ENCODE results near the gene TBC1D16. TPM values are rescaled to one million over a fixed set of nuclear protein-coding genes. Genes with fewer than 3 reads are reported as not detected.

Gene TBC1D16
- total RNA-seq, 4 donors from 2014 or later, result 11.9 to 29.7 (median 22.2) TPM

- H3K4me1 ChIP-seq, result peaks cover 0 to 50% (median 8%) of the 10 kb centered on the region in 4 donors
- peak in 1 of 3 donors; percentile 27 for DNase-seq
- H3K27me3 ChIP-seq, result no peaks in the 10 kb centered on the region
These were observed 50.2 kb downstream of the TBC1D16 start for GRCh38 chr17:79985361-79985942.

GRCh38 chr17:79984877-79985276, 50.8 kb downstream of the TBC1D16 start:
- H3K4me1 ChIP-seq, result peaks cover 0 to 45% (median 8%) of the 10 kb centered on the region in 4 donors
- H3K36me3 ChIP-seq, result no peaks in the 10 kb centered on the region
- H3K27me3 ChIP-seq, result no peaks in the 10 kb centered on the region
- no peak overlapping the region for H3K27ac ChIP-seq
- TF ChIP-seq CTCF (IDR thresholded peaks at IDR 0.05) (peak in 1 of 6 experiments; percentile 8), POLR2A (IDR thresholded peaks at IDR 0.05) (no peak)
- no peak overlapping the region for H3K4me3 ChIP-seq
- no peaks in the 10 kb centered on the region for H3K9me3 ChIP-seq
- peak in 1 of 3 donors; percentile 46 for DNase-seq

More at GRCh38 chr17:79985361-79985942, 50.2 kb downstream of the TBC1D16 start:
- Histone ChIP-seq H3K27ac (peak overlapping the region in 1 of 4 donors; percentile 56), H3K4me3 (no peak overlapping the region), H3K9me3 (no peaks in the 10 kb centered on the region), H3K36me3 (no peaks in the 10 kb centered on the region)
- TF ChIP-seq CTCF (IDR thresholded peaks at IDR 0.05) (no peak), POLR2A (IDR thresholded peaks at IDR 0.05) (no peak)

- TF ChIP-seq CTCF (IDR thresholded peaks at IDR 0.05) (no peak), POLR2A (IDR thresholded peaks at IDR 0.05) (no peak)
- Histone ChIP-seq H3K4me1 (peaks cover 0 to 39% (median 8%) of the 10 kb centered on the region in 4 donors), H3K4me3 (no peak overlapping the region), H3K36me3 (no peaks in the 10 kb centered on the region), H3K27ac (no peak overlapping the region), H3K27me3 (no peaks in the 10 kb centered on the region), H3K9me3 (no peaks in the 10 kb centered on the region)
- DNase-seq, result peak in 1 of 3 donors; percentile 24
These were observed 51.4 kb downstream of the TBC1D16 start for GRCh38 chr17:79984045-79984840.

- H3K27me3 ChIP-seq, result no peaks in the 10 kb centered on the region
- no peaks in the 10 kb centered on the region for H3K9me3 ChIP-seq
- H3K4me1 ChIP-seq, result peaks cover 0 to 31% (median 7%) of the 10 kb centered on the region in 4 donors
- no peak overlapping the region for H3K27ac ChIP-seq
- no peak for TF ChIP-seq POLR2A (IDR thresholded peaks at IDR 0.05)
- TF ChIP-seq CTCF (IDR thresholded peaks at IDR 0.05), result no peak
- peak in 1 of 3 donors; percentile 45 for DNase-seq
- no peaks in the 10 kb centered on the region for H3K36me3 ChIP-seq
- H3K4me3 ChIP-seq, result no peak overlapping the region
These were observed 52.2 kb downstream of the TBC1D16 start for GRCh38 chr17:79983456-79983855.

GRCh38 chr17:79982986-79983385, 52.7 kb downstream of the TBC1D16 start:
- Histone ChIP-seq H3K4me3 (no peak overlapping the region), H3K4me1 (peaks cover 0 to 27% (median 5%) of the 10 kb centered on the region in 4 donors), H3K9me3 (no peaks in the 10 kb centered on the region), H3K27me3 (no peaks in the 10 kb centered on the region), H3K27ac (no peak overlapping the region), H3K36me3 (no peaks in the 10 kb centered on the region)
- DNase-seq, result peak in 2 of 3 donors; percentile 23 to 36
- TF ChIP-seq POLR2A (IDR thresholded peaks at IDR 0.05) (no peak), CTCF (IDR thresholded peaks at IDR 0.05) (no peak)

All from Peyer's patch (tissue), 4 donors.